Anterior cingulate cortex (tissue), 58 donors: ENCODE results near the gene CCL3.
"Not testable (repeated sequence)": the region's sequence is repeated elsewhere in the genome, so short reads cannot be mapped to it uniquely, and the experiment has no call there.

Experiments used
- DNase-seq, 58 donors: peaks; one replicate each; lab custom pipeline; 2025; lab: John Stamatoyannopoulos, UW

The CCL3 gene

DNA sequence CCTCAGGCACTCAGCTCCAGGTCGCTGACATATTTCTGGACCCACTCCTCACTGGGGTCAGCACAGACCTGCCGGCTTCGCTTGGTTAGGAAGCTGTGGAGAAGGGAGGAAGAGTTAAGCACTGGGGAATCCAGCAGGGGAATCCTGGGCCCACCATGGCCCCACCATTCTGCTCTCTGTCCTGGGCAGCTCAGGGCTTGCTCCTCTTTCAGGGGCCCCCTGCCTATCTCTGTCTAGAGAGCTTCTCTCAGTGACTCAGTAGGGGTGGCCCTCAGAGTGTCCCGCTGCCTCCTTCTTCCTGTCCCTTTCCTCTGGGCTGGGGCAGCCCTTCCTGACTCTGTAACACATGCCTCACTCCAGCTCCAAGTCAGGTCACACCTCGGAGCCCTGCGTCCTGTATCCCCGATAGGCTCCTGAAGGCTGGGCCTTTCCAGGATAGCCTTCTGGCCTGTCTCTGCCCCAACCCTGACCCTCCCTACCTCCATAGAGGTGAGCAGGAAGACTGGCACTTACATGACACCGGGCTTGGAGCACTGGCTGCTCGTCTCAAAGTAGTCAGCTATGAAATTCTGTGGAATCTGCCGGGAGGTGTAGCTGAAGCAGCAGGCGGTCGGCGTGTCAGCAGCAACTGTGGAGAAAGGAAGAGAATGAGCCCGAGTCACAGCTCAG, 1.1 kb downstream of the CCL3 start:
- no peak for DNase-seq

DNA sequence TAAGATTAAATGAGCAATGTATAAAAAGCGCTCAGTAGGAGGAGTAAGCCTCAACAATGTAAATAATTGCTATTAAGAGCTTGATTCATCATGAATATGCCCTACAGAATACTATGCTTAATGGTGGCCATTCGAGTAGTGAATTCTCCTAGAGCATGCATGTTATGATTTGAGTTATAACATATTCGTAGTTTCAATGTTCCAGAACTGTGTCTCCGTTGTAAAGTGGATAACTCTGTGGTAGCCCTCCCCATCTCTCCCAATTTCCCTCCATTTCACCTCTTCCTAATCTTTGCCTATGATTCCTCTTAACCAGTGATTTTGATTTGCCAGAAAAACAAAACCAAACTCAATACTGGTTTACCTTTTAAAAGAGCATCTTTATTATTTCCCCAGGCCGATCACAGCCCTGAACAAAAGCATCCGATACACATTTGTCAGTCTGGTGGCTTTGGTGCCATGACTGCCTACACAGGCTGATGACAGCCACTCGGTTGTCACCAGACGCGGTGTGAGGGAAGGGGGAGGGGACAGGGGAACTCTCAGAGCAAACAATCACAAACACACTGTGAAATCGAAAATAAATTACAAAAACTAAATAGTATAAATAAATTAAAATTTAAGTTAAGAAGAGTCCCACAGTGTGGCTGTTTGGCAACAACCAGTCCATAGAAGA, 1.9 kb downstream of the CCL3 start:
- not testable (repeated sequence) for DNase-seq

DNA sequence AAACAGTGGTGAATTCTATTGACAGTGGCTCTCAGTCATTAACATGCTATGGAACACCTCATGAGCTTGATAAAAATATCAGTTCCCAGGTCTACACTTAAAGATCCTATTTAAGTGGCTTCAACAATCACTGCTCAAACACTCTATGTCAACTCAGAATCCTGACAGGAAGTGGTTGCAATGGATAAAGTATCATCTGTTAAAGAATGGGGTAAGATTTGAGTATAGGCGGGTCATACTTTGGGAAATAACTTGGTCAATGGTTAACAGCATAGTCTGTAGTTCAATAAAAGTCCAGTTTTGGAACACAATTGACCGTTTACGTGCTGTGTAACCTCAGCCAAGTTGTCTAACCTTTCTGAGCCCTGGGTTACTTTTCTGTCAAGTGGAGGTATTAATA, 2.5 kb downstream of the CCL3 start:
- DNase-seq: not testable (repeated sequence)

DNA sequence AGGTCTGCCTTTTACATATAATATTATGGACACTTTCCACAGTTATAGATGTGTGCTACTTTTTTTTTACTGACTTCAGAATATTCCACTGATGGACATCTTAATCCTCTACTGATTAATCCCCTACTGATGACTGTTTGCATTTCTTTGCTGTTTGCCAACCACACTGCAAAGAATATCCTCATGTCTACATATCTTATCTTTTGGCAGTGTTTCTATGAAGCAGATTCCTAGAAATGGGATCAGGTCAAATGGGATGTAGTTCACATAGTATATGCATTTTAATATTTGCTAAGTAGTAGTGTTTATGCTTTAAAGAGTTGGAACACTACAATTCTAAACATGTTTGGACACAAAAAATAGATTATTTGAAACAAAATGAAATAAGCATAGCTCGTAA, 3.2 kb downstream of the CCL3 start:
- no peak for DNase-seq

DNA sequence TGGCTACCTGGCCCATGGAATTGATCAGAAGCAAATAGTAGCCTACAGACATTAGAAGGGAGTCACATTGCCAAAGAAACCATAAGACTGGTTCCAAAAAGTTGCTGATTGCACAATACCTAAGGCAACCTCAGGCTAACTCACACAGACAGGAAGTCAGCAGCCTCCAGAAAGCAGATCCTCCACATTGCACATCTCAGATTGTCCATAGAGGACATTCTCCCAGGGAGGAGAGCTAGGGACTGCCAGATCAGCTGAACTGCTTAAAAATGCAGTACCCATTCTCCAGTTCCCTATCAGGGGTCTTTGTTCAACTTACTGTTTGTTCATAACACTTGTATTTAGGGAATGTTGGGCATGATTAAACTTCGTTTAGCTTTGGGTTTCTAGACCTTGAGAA, 4.2 kb downstream of the CCL3 start:
- no peak for DNase-seq

DNA sequence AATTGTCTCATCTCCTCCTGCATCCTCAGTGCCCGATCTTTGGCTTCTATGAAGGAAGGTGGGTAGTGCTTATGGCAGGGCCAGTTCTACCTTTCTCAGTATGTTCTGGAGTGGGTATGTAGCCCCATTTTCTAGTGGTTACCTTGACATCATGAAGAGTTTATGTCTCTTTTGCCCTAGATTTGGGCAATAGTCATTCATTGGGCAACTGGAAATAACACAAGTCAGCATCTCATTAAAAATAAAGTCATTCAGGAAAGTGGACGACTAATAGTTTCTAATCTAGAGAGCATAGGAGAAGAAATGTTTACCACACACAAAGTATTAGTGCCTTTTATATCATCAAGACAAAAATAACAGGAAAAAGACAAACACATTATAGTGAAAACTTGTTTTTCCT, 6.3 kb downstream of the CCL3 start:
- not testable (repeated sequence) for DNase-seq

DNA sequence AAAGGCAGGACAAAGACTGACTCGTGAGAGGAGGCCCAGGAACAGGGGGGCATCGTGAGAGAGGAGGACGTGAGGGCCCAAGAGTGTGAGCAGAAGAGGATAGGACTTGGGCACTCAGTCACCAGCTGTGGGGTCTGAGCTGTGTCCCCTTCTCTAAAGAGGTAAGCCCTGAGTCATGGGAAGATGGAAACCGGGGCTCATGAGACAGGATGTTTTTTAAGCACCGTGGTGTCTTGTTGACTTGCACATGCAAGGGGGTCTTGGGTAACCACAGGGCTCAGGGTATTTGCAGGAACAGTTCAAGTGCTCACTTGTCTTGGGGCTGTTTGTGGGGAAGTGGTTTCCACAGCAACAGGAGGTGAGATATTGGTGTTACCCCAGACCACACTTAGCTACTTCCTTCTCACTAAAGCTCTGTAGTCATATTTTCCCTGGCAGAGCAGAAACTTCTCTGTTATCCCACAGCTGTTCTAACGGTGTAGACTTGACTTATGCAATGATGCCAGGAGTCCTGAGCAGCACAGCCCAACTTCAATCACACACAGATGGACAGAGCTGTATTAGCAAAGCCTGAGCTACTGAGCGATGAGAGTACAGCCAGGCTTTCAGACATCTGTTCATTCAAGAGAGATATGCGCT, 7.3 kb downstream of the CCL3 start:
- not testable (repeated sequence) for DNase-seq

DNA sequence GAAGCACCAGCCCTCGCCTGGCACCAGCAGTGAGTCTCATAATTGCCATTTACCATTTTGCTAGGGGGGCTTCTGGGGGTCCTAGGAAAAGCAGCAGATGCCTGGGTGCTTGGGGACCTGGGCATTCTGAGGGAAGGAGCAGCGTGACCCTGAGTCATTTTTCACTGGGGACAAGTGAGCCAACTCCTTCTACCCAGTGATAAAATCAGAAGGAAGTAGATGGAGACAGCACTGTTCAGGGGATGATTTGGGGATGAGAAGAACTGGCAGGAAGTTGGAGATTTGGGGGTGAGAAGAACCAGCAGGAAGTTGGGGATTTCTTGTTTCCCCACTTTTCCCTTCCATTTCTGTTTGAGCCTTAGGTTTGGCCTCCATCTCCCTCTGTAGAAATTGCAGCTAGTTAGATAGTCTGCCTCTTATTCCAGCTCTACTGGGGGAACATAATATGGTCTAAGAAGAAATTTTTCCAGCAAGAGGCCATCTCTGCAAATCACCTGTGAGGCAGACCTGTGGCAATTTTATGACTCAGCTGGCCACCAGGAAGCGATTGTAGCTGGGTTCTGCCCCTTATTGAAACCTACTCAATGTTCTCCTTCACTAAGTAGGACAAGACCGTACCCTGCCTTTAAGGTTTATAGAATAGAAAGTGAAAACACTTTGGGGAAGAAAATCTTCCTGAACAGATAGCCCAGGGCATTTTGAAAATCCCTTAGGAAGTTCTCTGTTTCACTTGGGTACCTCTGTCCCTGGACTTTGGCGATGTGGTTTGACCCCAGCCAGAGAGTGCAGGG, 8.1 kb downstream of the CCL3 start:
- DNase-seq: not testable (repeated sequence)

DNA sequence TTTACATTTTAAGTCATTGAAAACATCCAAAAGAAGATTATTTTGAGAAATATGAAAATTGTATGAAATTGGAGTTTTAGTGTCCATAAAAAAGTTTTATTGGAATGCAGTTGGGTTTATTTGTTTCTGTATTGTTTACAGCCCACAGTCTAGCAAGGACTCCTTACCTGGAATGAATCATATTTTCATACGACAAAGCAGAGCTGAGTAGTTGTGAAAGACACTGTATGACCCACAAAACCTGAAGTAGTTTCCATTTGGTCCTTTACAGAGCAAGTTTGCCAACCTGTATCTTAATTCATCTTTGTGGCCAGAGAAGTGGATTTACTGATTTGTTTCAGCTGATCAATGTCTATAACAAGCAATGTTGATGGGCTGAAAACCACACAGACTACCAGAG, 15.6 kb downstream of the CCL3 start:
- no peak for DNase-seq

DNA sequence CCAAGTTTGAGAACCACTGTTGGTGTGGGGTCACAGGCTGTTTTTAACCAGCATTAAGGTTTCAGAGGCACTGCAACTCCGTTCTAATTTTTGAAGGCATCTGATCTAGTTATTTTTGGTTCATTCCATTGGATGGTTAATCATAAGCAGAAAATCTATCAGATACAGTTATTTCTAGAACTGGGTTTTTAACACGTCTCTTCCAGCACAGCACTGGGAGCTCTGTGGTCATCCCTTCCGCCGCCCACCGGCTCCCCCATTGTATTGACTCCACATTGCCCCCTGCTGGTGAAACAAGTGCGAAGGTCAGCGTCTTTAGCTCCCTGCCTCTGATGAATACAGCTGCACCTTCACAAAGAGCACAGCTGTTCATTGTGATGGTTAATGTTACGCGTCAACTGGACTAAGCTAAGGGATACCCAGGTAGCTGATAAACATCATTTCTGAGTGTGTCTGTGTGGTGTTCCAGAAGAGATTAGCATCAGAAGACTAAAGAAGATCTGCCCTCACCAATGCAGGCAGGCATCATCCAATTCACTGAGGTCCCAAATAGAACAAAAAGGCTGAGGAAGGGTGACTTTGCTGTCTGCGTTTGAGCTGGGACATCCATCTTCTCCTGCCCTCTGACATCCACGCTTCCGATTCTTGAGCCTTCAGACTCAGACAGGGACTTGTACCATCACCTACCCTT, 17.4 kb downstream of the CCL3 start:
- peak in 5 of 58 donors; percentile 1 to 9 (median 4) for DNase-seq

DNA sequence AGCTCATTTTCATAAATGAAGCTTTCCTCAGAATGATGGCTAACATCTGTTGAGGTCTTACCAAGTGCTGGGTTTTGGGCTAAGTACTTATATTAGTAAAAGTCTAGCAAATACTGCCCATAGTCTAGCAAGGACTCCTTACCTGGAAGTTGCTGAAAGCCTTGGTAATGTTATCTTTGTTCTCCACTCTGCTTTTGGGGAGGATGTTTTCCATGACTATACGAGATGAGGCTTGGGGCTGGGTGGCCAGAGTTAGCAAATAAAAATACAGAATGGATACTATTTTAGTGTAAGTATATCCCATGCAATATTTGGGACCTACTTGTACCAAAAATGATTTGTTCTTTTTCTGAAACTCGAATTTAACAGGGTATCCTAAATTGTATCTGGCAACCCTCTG, 18.2 kb downstream of the CCL3 start:
- DNase-seq: no peak

DNA sequence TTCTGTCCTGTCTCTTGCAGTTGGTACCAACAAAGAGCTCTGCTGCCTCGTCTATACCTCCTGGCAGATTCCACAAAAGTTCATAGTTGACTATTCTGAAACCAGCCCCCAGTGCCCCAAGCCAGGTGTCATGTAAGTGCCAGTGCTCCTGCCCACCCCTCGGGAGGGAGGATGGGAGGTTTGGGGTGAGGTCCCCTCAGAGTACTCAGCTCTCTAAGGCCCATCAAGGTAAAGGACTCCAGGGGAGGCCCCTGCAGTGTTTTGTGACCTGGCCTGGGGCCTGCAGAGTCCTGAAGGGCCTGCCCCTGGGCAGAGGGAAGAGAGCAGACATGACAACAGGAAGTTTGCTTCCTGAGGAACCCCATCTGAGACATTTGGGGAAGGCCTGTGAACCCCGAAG, 19.5 kb downstream of the CCL3 start:
- DNase-seq: no peak

DNA sequence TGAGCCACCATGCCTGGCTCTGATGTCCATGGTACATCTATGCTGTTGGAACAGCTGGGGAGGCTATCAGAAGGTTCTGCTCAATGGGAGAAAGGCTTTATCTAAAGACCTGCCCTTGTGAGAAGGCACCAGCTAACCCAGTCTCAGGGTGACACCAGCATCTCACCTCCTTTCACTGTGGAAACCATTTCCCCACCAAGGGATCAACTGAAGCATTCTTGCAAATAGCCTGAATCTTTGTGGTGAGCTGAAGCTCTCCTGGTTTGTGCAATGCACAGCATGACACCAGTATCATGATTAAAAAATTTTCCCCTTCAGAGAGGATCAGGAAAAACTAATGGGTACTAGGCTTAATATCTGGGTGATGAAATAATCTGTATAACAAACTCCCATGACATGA, 20.8 kb downstream of the CCL3 start:
- DNase-seq: no peak

DNA sequence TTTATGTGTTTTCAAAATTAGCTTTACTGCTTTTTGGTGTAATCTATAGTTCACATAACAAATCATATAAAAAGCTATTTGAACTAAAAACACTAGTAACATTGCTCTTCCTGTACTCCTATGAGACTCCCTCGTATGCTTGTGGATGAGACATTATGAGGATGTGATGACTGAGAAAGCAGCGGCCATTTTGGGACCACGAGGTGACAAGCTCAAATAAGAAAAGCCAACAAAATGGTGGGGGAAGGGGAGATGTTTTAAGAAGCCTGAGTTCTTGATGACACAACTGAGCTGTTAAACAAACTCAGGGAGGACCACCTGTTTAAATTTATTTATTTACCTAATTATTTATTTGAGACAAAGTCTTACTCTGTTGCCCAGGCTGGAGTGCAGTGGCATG, 21.4 kb downstream of the CCL3 start:
- DNase-seq: no peak

DNA sequence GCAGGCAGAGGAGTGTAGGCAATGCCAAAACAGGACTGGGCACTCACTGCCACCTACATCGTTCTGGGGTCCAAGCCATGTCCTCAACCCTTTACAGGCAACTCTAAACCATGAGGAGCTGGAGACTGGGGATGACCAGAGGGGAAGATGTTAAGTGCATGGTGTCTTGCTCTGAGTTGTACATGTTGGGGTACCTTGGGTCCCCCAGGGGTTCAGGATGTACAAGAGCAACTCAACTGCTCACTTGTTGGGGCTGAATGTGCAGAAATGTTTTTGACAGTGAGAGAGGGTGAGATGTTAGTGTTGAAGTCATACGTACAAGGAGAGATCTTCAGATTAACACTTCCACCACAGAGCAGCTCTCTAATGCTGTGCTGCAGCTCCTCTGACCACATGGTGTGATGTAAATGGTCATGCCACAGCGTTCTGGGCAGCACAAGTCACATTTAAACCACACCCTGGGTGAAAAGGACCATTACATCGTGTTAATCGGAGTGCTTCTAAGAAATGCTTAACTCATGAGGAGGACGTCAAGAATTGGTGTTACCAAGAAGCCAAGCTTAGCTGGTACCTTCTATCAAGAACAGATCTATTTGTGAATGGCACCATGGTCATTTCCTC, 23.5 kb downstream of the CCL3 start:
- DNase-seq: no peak

DNA sequence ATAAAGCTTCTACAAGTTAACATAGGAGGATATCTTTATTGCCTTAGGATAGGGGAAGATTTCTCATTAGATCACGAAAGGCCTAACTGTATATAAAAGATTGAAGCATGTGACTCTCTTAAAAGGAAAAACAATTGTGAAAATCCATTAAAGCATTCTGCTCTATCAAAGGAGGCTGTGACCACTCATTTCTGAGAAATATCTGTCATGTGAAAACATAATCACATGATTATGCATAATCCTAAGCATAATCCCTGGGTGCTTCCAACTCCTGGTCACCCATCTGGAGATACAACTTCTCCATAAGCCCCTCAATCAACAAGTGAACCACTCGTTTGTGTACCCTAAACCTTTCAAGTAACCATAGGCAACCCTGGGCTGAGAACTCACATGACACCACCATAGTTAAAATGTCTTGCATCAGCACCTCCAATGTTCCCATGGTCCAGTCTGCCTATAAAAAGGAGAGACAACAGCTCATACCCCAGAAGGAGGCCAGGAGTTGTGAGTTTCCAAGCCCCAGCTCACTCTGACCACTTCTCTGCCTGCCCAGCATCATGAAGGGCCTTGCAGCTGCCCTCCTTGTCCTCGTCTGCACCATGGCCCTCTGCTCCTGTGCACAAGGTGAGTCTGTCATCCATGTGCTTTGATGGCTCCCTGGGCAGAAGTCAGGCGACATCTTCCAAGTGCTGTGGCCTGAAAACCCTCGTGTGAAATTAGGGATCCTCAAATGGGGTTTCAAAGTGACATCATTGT, 26.0 kb downstream of the CCL3 start, which contains the start of gene CCL18:
Gene CCL18, plus strand, starts transcription at position 487 of the 756 bp plus-strand sequence. Its CDS starts 71 bp downstream, at position 558.
- DNase-seq: no peak

DNA sequence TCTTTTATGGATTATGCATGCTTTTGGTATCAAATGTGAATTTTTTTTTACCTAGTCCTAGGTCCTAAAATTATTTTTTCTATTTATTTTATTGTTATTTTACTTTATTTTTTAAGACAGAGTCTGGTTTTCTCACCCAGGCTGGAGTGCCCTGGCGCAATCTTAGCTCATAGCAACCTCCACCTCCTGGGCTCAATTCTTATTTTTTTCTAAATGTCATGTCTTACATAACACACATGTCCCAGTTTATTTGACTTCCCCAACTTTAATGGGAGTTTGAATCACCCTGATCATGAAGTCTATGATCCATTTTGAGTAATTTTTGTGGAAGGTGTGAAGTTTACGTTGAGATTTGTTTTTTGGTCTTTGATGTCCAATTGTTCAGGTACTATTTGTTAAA, 29.1 kb downstream of the CCL3 start:
- DNase-seq: no peak

DNA sequence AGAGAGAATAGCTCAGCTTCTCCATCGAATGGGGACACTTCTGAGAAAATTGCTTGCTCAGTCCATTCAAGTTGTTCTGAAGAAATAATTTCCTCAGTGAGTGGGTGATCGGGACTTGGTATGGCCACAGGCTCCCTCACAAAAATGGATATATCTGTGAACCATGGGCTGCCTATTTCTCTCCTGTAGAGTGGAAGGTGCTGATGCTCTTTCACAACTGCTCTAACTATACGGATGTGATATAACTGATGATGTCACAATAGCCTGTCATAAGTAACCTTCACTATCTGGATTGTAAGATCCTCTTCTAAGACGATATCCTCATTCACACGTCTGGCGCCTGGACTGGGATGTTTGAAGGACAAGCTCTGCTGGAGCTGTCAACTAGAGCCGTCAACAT, 30.5 kb downstream of the CCL3 start:
- DNase-seq: no peak

DNA sequence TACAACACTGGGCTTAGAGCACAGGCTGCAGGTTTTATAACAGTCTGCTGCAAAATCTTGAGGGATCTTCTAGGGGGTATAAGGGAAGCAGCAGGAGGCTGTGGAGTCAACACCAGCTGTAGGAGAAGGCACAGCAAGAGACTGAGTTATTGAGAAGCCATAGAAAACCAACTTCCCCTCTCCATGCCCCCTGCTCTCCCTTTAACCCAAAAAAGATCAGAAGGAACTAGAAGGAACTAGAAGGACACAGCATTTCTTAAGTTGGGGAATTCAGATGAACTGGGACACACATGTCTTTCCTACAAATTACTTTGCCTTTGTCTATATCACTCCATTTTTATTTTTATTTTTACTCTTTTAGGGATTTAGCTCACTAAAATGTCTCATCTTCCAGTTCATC, 32.0 kb downstream of the CCL3 start:
- no peak for DNase-seq
